GM19468 (cell line): ENCODE data around the gene GFPT1.

Experiments
- ATAC-seq: cut with Tn5 transposase; IDR thresholded peaks from one replicate; pipeline ENCODE4 v1.9.1; 2021; ENCODE audit warnings: mild to moderate bottlenecking, moderate library complexity, moderate number of reproducible peaks; ENCODE audit not compliant: unreplicated experiment; ENCODE audit errors: extremely low read depth

GFPT1 gene

DNA sequence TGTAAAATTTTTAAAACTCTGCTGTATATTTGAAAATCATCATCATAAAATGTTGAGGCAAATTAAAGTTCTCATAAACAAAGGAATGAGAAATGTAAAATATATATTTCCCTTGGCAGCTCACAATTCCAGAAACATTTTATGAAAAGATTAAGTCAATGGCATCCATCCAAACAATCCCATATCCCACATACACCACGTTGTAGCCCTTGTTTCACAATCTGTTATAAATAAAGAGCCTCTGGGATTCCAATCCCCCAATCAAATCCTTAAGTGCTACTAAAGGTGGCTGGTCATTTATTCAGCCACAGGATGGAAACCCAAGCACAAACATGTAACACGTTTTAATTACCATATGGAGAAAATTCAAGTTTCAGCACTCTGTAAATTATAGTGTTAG lies 51.7 kb downstream of the GFPT1 start:
- no peak for ATAC-seq

DNA sequence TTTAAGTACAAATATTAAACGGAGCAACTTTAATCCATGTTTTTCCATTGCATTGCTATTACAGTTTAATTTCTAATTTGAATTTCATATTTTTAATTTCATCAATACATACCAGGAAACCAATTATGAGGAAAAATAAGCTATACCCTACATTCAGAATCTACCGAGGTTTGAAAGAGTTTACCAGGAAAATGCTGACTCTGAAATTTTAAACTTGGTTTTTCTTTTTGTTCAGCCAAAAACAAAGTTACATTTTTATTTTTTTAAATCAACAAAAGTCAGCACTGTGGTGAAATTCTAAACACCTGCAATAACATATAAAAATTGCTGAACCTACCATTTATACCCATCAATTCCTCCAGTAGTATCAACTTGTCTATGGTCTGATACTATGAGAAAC lies 53.7 kb downstream of the GFPT1 start:
- ATAC-seq, result no peak

DNA sequence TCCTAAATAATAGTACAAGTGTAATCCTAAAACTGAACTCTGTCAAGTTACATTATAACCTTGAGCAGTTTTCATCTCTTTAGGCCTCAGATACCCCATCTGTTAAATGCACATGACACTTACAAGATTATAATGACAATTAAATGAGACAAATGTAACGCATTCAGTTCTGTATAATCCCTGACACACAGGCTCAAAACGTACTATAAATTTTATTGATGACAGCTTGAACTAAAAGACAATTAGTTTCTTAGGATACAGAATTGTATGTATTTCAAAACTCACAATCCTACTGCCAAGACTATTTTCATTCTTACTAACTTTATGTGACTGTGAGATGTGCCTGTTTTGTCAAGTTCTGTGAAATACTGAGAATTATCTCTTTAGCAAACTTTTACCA lies 56.2 kb downstream of the GFPT1 start:
- ATAC-seq, result no peak

DNA sequence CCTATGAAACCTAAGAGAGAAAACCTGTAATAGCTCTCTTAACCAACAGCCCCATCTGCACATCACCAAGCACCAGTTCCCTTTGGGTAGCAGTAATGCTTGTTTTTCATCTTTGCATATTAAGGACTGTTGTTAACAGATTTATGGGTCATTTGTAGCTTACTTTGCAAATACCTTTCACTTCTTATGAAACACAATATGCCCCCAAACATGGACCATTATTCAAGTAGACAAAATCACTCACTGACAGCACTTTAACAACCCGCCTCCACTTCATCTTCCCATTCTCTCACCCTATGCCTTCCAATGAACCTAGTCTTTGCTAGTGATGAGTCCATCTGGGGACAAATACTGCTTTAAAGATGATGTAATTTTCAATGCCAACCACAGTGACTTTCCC lies 64.4 kb downstream of the GFPT1 start:
- ATAC-seq, result no peak

DNA sequence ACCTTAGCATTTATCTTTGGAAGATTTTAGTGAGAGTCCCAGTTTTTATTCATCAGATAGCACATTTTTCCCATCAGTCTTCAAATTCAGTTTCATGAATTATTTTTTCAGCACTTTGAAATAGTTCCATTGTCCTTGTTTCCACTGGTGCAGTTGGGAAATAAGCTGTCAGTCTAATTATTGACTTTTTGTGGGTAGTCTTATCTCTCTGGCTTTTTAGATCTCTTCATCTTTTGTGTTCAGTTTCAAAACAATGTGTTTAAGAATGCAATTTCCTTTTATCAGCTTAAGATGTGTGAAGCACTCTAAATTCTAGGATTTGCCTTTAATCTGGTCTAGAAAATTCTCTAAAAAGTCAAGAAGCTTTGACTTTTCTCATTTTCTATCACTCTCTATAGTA lies 70.5 kb downstream of the GFPT1 start:
- ATAC-seq, result no peak

DNA sequence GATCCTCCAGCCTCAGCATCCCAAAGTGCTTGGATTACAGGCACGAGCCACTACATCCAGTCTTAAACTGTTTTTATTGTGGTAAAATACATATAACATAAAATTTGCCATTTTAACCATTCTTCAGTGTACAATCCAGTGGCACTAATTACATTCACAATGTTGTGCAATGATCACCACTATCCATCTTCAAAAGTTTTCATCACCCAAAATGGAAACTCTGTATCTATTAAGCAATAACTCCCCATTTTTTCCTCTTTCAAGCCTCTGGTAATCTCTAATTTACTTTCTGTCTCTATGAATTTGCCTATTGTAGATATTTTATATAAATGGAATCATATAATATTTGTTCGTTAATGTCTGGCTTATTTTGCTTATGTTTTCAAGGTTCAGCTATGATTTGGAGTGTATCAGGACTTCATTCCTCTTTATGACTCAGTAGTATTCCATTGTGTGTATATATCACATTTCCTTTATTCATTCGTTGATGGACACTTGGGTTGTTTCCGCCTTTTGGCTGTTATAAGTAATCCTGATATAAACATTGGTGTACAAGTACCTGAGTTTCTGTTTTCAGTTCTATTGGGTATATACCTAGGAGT lies 71.8 kb downstream of the GFPT1 start:
- no peak for ATAC-seq

DNA sequence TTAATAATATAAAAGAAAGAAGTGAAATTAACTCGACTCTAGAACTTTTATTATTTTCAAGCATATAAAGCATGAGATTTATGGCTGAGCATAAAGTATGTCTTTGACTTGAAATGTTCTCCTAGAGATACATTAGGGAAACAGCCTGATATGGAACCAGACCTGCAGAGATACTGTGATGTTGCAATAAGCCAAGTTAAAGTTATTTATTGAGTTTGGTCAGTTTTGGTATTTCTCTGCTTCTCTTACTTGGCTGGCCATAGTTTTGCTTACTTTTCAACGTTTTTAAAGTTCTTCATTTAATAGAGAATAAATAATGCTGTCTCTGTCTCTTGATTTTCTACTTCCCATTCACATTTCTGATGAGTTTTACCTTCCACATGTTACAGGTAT lies 76.0 kb downstream of the GFPT1 start:
- no peak for ATAC-seq

DNA sequence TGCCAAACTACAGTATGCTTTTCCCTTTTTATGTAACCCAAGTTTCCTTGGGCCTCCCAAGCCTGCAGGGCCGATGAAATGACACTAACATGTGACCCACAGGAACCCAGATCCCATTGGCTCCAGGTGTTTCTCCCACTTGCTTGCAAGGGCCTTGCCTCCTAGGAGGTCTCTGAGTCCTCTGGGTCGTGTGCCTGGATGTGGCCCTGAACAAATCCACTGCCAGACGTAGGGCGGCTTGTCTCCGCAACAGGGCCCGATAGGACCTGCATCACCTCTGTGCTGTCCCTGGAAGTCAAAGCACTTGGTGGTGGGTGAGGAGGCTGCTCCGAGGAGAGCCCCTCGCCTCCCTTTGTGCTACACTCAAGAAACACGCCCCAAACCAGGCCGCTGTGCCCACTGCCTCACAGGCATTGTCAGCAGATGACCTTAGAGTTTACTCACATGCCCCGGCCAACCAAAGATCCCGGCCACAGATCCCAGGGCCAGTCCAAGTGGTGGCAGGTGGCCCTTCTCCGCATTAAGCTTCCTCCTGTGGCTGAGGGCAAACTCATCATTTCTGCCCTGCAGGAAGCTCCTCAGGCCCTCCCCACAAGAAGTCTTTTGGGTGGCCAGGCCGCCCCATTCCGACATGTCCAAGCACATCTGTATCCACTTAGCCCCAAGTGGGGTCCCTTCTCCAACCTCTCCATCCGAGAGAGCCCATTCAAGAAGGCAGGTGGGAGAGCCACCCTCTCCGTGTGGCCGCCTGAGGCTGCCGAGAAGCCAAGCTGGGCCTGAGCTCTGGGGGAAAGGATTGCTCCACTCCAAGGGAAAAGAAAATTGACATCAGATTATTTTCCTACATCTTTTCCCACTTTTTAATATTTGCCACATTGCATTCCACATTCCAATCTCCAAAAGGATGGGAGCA lies 76.7 kb downstream of the GFPT1 start:
- no peak for ATAC-seq

DNA sequence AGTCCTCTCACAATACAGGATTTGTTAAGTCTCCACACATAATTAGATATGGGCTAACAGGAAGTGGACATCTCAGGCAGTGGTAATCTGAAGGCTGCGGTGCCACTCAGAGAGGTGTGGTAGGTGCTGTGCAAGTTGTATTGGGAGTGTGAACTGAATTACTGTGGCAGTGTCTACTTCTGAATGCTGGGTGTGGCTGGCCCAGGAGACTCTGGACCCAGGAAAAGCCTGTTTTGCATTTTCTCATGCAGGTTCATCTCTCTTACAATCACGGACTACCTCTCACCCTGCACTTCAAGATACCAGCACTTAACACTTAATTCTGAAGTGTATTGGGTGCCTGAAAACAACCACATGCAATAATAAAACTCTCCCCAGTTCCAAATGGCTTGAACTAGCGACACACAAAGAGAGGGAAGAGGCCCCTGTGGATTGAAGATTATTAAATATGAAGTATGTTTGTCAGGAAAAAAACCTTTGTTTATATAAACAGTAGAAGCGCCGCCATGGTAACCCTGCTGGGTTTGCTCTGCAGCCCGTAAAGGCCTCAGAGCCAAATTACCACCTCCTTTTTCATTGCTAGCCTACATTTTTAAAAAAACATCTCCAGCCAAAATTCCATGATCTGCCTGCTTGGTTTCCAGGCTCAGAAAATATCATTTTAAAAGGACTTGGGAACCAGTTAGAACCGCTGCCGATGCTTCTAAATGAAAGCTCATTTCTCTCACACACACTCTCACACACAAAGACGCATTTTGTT lies 77.5 kb downstream of the GFPT1 start:
- no peak for ATAC-seq

DNA sequence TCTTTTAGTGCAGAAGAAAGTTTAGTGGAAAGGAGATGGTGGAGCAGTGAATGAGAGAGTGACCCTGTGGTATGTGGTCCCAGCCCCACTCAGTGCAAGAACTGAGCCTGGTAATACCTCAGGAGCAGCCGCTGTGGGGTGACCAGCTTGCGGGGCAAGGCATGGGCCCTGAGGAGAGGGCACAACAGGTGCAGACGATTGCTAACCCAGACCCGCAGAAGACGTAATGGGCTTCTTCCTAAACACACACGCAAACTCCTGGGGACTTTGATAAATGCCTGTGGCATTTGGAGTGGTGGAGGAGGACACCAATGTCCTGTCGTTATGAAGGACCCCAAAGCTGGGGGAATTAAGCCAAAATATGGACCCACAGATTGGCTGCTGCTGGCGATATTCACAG lies 78.7 kb downstream of the GFPT1 start:
- ATAC-seq, result no peak

DNA sequence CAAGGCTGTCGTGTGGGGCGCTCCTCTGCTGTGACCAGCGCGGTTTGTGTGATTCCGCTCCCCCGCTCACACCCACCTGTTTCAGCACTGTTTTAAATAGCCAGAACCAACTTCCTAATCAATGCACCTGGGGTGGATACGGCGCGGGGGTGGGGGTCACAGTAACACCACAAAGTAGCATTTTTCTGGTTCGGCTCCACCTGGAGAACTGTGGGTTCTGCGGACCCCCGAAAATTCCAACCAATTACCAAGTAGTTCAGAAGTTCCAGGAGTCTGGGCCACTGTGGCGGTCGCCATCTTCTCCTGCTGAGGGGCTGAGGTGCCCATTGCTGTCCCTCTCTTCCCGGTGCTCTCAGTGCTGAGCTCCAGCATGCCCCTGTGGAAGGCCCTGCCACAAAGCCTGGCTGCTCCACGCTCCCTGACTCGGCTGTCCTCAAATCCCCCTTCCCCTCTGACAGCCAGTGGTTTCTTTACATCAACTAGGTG lies 79.4 kb downstream of the GFPT1 start:
- no peak for ATAC-seq

DNA sequence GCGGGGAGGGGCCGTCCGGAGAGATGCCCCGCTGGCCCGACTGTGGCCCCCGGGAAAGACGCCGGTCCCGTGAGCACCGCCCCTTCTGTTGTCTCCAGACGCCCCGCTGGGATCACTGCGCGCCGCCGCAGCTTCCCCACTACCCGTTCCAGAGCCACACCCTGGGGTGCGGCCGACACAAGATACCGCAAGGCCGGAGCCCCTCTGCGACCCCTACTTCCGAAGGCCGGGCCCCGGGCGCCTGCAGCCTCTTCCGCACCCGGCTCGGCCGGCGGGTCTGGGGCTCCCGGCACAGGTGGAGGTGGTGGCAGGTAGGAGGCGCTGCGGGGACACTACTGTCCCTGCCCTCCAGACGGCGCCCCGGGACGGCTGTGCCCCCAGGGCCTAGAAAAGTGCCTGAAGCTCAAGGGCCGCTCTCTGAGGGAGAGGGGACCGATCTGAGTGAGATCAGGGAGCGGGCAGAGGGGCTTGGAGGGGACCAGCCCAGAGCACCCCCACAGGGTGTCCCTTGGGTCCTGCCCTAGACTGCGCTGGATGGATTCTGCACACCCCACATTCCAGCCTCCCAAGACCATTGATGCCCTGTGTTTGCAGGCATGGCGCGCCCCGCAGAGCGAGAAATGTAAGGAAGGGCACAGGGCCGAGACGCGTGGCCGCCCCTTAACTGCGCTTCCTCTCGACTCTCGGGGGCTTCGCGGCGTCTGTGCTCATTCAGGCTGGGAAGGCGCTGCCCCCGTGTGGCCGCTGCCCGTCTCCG lies 80.0 kb downstream of the GFPT1 start:
- peak; percentile 42 for ATAC-seq

DNA sequence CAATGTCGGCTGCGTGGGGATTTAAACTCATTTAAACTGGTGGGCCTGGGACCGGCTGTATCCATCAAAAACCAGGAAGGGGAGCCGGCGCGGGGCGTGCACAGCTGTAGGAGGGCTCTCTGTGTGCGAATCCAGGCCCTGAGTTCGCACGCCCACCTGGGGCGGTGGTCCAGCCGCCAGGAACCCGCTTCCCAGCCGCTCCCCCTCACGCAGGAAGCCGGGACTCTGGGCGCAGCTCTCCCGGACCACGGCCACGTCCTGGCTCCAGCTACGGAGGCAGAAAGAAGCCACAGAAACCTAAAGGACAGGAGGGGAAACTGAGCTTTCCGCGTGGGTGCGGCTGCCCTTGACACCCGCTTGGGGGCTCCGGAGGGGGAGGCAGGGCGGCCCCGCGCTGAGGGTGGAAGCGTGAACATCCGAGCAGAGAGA lies 80.6 kb downstream of the GFPT1 start:
- ATAC-seq, result no peak

DNA sequence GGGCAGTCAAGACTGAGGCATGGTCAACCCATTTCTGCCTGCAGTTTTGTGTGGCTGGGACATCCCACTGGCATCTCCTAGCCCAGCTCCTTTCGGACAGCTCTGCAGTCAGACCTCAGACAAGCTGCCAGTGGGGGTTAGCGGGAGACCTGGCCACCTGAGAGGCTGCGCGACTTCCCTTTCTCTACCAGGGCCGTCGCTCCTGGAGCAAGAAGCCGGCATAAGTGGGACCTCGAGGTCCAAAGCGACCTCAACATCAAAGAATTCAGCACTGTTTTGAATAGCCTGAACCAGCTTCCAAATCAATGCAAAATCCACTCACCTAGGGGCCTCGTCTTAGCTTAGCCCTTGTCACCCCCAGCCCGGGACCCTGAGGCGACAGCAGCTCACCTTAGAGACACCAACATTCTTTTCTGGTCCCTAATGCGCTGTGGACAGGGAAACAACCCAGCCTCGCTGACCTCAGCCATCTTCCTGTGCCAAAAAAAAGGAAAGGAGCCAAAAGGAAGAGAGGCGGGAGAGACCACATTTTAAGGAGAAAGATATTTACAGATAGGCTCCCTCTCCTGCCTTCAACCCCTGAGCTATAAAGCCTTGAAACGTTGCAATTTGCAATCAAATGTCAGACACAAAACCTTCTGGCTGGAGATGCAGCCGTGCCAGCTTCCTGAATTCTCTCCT lies 81.2 kb downstream of the GFPT1 start:
- no peak for ATAC-seq

DNA sequence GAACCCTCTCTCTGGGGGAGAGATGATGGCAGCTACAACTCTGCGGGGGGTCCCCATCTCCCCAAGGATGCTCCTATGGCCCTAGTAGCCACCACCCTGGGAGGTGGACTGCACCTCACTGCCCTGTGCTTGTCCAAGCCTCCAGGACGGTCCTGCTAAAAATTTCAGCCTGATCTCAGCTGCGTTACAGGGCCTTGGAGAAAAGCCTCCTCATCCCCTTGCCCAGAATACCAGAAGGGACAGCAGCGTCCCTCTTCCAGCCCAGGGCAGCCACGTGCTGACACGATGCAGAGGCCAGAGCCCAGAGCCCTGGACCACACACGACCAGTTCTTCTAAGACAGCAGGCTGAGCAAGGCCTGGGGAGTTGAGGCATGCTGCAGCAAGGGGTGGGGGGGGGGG lies 81.9 kb downstream of the GFPT1 start:
- ATAC-seq, result no peak

DNA sequence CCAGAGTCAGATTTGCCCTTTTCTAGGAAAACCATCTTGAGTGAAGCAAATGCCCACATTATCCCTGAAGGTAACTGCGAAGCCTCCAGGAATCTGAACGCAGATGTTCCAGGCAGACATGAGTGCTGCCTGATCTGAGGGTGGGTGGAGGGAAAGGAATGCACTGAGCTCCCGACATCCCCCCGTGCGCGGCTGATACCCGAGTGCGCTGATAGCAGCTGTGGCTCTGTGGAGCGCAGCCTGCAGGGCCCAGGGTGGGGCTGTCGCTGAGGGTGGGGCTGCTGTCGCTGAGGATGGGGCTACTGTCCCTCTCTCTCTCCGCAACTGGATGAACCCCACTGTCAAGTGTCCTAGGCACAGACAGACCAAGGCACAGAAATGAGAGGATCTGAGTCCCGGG lies 82.4 kb downstream of the GFPT1 start:
- ATAC-seq, result no peak

DNA sequence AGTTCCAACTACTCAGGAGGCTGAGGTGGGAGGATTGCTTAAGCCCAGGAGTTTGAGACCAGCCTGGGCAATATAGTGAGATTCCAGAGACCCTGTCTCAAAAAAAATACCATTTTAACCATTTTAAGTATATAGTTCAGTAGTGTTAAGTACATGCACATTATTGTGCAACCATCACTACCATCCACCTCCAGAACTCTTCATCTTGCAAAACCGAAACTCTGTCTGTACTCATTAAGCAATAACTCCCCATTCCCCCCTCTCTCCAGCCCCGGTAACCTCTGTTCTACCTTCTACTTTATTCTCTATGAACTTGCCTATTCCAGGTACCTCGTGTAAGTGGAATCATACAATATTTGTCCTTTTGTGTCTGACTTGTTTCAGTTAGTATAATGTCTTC lies 86.4 kb downstream of the GFPT1 start:
- ATAC-seq, result no peak

DNA sequence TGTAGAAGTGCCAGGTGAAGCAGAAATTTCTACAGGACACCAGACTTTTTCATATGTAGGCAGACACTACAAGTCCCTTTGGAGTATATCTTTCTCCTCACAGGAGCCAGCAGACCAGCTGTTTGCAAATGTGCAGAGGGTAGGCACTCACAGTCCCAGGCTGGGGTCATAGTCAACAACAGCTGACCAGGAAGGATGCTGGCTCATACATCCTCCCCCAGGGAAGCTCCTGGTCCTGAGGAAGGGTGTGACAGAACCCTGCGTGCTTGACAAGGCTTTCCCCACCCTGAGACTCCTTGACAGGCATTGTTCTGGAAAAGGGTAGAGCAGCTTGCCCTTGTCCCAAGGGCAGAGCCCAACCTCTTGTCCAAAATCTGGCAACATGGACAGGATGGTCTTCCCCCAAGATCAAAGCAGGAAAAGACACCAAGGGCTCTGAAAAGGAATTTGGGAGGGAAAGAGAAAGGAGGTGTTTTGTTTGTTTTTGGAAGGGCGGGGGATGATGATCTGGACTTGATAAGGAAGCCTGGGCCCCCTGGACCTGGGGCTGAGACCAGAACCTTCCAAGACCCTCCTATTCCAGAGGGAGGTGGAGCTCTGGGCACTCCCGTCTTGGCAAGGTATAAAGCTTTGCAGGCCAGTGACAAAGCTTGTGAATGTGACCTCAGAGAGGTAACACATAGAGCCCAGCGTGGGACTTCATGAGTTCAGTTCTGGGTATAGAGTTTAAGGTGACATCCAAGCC lies 87.1 kb downstream of the GFPT1 start:
- ATAC-seq, result no peak

DNA sequence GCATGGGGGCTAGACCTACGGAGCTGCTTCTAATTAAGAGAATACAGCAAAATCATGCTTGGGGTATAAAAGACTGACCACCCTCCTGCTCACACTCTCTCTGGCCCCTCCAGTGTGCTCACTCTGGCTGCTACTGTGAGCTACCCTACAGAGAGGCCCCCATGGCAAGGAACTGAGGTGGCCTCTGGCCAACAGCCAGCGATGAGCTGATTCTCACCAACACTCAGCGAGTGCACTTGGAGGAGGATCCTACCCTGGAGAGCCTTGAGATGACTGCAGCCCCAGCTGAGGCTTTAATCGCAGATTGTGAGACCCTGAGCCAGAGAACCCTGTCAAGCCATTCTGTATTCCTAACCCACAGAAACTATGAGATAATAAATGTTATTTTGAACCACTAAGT lies 88.2 kb downstream of the GFPT1 start:
- no peak for ATAC-seq
